Medulla oblongata (tissue), 1 donor: ENCODE results near the gene HNRNPH2.

Experiments used
- DNase-seq: peaks from one replicate; pipeline ENCODE4 v3.0.0-alpha.2; 2015; ENCODE audit errors: extremely low spot score

Gene HNRNPH2, protein sequence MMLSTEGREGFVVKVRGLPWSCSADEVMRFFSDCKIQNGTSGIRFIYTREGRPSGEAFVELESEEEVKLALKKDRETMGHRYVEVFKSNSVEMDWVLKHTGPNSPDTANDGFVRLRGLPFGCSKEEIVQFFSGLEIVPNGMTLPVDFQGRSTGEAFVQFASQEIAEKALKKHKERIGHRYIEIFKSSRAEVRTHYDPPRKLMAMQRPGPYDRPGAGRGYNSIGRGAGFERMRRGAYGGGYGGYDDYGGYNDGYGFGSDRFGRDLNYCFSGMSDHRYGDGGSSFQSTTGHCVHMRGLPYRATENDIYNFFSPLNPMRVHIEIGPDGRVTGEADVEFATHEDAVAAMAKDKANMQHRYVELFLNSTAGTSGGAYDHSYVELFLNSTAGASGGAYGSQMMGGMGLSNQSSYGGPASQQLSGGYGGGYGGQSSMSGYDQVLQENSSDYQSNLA

DNA sequence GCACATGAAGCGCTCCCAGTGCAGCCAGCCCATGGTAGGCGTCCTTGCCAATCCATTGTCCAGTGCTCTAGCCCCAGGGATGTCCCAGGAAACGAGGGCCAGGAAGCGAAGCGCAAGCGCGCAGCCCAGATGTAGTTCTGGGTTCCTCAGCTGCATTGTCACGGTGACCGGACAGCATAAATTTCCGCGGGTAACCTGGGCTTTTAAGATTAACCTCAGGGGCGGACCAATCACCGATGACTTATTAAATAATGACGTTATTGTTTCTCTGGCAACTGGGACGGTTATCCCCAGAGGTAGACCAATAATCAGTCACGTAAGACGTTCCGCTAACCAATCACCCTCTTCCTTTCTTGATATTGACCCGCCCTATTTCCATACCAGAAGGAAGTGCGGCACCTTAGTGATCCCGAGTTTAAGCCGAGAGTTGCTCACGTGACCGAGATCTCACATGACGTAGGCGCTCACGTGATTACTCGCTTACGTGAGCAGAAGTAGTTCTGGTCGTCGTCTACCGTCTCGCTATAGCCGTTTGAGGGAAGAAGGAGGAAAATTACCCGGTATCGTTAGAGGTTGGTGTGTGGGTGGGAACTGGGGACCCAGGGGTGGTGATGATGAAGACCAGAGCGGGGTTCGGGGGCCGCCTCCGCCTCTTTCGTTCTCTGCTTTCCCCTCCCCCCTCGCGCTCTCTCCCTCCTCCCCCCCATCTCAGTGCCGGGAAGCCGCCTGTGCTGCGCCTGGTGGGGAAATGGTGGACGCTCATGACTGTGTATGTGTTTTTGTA lies at the start of gene HNRNPH2, which contains the start of gene GLA:
Gene HNRNPH2 (plus strand): TSS at position 475 of the 784 bp plus-strand sequence. CDS start 3,767 bp downstream, outside the sequence.
Gene GLA (minus strand): TSS at position 178 of the 784 bp plus-strand sequence. CDS start 22 bp downstream, at position 156.
- peak; percentile 97 for DNase-seq

DNA sequence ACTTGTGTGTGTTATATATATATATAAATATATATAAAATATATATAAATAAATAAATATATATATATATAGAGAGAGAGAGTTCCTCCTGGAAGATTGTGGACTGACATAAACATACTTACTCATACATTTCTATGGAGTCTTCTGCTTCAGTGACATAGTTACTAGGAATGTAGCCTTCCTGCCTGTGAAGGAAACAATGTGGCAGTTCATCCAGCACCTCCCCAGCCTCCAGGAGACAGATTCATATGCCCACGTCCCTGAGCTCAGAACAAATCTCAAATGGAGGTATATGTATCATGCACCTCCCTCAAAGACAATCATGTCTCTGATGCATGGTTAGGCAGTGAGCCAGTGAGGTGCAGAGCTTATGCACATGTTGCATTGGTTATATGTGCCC lies 48.1 kb upstream of the HNRNPH2 start:
- DNase-seq: no peak

DNA sequence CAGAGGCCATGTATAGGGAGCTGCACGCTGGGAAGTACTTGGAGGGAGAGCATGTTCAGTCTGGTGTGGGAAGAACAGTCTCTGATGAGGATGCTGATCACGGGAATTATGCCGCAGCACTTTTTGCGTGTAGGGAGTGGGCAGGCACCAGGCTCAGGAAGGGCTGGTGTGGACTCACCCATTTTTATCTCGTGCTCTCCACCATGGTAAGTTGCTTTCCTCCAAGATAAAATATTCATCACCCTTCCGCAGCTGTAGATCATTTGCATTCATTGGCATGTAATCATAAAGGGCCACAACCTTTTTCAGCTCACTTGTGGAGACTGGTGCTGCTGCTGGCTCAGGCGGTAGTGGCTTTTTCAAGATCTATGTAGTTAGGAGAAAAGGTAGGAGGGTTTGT lies 47.6 kb upstream of the HNRNPH2 start:
- DNase-seq: no peak

DNA sequence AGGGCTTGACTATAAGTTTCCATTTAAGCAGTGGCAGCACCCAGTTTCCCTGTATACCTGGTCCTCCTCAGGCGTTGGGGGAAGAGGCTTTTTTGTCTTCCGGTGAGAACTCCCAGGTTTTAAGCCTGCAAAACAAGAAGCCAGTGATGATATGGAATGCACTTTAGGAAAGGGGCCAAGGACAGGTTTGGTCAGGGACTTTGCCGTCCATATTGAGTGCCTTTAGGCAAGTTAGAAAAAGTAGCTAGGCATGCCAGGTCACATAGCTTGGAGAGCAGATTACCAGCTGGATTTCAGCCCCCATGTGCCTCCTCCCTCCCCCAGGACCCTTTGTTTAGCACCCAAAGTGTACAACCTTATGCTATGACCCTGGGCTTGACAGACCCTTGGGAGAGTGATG lies 45.9 kb upstream of the HNRNPH2 start:
- DNase-seq: no peak

DNA sequence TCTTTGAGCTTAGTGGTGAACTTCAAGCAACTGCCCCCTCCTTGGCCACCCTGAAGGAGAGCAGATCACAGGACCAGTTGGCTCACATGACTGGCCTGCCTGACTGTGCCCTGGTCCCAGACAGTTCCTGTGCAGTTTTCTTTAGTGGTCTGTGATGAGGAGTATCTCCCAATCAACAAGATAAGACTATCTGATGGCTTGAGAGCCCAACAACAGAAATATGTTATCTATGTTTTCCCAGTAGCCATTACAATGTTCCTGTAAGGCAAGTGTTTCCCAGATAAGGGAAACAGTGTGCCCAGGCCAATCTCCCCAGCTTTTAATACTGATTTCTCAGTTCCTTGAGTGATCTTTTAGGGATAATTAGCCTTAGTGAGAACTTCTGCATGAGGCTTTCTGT lies 45.3 kb upstream of the HNRNPH2 start:
- no peak for DNase-seq

DNA sequence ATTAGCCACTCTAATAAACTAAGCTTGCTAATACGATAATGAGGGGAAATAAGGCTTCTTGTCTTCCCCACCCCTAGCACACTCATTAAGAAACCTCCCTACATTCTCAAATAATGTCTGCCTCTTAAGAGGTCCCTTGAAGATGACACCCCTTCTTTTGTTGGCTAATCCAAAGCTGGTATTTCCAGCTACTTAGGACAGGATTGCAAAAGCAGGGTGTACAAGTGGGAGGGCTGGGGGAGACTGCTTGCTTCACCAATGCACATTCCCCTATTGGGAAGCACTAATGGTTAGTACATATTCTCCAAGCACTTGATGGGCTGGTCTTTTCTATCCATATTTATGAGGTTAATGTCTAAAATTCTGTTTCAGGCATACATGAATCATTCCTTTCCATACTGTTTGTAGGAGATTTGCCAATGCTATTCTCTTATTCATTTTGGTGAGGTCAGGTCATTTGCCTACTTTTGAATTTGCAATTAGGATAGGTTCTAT lies 42.7 kb upstream of the HNRNPH2 start:
- no peak for DNase-seq

DNA sequence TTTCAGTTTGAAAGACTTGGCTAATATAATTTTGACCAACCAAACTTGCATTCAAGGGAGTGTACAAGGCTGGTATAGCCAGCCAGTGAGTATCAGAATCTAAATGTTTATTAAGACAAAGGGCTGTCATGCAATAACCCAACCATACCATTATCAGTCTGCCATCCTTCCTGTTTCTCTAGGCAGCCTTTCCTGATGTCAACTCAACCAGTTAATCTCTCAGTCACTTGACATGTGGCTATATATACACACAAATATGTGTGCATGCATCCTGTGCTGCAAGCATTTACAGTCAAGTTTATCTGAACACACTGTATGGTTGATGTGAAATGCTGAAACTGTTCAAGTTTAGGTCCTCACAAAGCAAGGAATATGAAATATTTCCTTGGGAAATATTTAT lies 39.2 kb upstream of the HNRNPH2 start:
- no peak for DNase-seq

DNA sequence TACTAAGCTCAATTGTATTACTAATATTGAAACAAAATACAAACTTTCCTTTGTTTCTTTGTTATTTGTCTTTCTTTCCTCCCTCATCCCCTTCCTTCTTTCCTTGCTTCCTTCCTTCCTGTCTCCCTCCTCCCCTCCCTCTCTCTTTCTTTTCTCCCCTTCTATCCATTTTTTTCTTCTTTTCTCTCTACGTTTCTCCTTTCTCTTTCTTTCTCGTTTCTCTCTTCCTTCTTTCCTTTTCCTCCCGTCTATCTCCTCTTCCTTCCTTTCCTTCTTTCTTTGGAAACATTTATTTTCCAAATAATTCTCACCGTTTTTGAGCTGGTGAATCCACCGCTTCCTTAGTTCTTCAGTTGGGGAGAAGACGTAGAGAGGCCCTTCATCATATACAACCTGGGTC lies 38.3 kb upstream of the HNRNPH2 start:
- no peak for DNase-seq

DNA sequence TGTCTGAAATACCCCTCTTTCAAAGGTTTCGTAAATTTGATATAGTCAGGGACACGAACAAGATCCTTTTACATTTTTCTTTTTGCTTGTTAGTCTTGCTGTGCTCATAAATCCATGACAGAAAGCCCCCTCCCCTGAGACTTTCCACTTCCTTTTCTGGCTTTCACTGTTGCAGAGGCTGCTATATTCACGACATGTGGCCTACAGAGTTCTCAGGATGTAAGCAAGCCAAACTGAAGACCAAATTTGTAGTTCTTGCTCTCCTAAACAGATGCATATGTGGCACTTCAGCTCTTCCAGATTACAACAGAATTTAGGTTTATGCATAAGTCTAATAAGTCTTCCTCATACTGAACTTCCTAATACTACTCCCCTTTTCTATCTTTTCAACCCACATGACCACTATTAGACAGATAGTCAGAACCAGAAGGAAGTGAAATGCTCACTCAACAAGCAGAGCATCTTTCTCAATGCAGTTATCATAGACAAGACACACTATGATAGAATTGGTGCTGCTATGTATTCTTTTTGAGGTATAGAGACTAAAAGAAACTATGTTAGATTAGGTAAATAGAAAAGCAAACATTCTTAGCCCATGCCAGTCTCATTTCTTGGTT lies 37.0 kb upstream of the HNRNPH2 start:
- no peak for DNase-seq

DNA sequence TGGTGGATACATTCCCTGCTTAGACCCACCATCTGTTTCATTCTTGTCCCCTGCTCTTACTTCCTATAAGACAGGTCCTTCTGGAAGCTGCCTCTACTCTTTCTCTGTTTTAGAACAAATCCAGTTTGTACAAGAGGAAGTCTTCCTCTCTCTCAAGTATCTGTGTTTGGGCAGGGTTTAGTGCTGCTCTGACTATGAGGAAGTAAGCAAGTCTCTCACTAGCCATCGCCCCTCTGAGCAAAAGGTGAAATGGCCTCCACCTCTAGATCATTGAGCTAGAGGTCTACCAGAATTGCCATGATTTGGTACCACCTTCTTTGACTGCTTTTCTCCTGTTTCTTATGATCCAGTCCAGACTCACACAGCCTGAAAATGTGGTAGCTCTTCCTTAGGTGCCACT lies 30.5 kb upstream of the HNRNPH2 start:
- DNase-seq: peak; percentile 4

DNA sequence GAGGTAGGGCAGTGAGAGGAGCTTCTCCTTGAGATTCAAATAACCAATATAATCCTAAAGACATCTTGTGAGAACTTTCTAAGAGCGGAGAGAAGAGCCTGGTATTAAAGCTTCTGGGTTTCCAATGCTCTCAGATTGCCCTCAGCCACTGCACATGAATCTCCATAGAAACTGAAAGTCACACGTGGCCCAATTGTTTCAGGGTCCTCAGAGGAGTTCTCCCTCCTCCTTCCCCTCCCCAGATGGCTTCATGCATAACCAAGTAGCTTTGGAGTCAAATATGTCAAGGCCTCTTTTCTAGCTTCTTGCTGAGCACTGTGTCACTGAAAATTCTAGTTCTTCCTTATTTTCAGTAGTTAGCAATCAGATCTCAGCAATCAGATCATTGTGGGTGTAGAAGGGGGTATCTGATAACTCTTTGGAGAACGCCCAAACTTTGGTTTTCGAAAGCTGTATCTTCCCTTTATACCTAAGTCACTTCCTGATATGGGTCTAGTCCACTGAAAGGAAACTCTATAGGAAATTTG lies 24.3 kb upstream of the HNRNPH2 start:
- DNase-seq: no peak

DNA sequence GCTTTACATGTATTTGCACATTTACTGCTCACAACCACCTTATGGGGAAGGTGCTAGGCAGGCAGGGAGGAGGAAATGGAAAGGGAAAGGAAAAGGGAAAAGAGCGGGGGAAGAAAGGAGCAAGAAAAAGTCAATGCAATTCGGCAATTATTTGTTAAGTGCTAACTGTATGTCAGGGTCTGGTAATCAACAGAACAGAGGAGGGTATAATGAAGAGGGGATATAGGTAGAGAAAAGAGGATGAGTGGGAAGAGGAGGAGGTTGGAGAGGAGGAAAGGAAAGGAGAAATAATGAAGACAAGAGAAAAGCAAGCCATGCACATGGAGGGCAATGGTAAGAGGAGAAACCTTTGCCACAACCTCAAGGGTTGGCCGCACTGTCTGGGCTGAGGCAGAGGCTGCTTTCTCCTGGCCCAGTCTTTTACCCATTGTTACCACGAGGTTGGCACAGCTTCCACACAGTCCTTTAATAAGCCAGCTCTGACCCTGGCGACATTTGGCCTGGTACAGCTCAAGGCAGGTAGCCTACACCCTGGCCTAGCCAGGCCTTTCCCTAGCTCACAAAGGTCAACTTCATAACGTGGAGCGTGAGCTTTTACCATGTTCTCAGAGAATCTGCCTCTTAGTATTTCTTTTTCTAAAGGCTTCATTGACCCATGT lies 22.9 kb upstream of the HNRNPH2 start:
- no peak for DNase-seq

DNA sequence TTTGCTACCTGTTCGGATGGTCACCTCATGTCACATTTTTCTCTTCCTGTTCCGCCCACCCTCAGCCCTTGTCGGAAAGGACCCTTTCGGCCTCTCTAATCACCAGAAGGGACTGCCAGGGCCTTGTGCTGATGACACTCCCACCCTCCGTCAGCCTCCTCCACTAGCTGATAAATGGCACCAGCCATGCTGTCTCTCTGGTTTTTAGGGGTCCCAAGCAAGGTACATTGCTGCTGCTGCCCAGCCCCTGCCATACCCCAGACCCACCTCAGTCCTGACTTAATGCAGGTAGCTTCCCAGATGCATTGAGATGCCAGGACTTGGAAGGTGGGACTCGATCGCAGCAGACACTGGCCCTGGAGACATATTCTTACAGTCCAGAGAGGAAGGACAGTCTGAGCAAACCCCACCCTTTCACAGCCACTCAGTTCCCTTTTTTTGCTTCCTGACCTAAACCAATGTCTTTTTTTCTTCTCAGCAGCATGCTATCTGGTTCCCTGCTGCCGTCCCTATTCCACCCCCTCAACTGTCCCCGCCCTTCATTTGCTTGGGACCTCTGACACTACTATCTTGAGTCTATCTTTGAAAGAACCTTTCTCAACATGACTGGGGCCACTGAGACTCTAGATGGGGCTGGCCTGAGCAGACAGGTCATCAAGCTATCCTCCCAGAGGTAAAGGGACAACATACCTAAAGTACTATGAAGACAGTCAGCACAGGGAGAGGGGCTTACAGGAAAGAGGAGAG lies 22.1 kb upstream of the HNRNPH2 start, which contains the start of gene BTK:
Gene BTK (minus strand): TSS at position 397 of the 747 bp plus-strand sequence. CDS start 10,907 bp downstream, outside the sequence.
- DNase-seq: peak; percentile 43

DNA sequence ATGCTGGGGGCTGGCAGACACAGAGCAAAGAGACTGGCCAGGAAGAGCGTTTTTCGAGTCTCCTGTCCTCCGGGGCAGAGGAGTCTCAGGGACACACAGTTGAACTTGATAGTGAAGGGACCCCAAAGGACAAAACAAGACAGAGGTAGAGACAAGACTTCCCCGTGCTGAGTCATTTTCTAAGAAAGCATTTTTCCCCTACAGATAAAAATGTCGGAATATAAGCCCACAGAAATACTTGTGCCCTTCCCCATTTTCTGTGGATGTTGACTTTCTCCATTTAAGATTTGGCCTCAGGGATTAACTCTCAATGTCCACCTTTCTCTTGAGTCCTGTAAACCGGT lies 21.5 kb upstream of the HNRNPH2 start:
- no peak for DNase-seq

DNA sequence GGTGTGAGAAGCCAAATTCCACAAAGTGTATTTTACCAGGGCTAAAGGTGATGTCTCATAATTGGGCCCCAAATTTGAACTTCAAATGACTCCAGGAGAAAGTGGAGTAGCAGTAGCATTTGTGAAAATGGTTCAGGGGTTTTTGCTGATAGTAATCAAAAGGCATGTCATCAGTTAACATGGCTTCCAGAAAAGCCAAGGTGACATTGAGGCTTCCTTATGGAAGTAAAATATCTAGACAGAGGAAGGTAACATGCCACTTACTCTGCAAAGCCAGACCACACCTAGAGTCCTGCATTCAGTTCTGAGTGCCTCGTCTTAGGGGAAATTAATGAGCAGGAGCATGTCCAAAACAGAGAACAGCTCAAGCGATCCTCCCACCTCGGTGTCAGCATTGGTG lies 19.4 kb upstream of the HNRNPH2 start:
- no peak for DNase-seq

DNA sequence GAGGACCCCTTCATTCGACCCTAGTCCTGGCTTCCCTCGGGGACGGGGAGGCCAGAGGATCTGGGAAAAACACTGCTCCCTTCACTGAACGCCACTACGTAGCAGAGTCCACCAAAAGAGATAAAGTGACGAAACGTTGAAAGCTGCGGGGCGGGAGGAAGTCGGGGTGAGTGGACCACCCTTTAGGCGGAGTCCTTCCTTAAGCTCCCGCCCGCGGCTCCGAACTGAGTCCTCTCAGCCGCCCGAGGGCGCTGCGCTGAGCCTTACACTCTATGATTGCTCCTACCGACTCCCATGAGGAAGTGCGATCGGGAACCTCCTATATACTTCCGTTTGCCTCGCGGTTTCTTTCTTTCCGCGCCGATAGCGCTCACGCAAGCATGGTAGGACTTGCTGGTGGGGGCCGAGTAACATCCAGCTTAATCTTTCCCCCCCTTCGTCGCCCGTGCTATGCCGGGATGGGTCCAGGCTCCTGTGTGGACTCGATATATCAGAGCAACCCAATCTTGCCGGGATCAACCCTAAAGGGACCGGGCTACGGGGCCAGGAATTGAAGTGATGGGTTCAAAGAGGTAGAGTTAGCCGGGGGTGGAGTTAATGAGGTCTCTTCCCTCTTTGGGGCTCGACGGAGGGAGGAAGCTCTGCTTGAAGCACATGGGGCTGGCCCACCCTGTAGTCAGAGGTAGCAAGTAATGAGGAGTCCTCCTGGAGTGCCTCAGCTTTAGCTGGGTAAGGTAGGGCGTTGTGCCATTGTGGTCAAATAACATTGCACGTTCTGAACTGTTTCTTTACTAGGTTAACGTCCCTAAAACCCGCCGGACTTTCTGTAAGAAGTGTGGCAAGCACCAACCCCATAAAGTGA lies 17.1 kb upstream of the HNRNPH2 start, which contains the start of gene RPL36A:
Gene RPL36A (plus strand): TSS at position 348 of the 862 bp plus-strand sequence. CDS start 33 bp downstream, at position 381.
- peak; percentile 90 for DNase-seq

DNA sequence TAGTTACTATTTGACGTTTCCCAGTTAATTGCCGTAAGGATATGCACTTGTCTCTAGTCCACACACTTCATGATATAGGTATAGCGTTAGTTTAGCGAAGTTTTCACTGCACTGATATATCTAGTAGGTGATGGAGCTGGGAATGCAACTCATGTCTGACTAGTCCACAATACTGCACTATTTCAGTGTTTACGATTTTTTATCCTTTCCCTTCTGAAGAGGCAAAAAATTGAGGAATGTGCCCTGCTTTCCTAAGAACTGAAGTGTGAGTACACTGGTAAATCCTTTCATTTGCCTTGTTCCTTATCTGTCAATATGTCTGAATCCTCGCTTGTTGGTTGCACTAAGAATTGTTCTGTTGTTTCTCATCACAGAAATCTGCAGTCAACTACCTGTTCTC lies 16.2 kb upstream of the HNRNPH2 start:
- DNase-seq: no peak

DNA sequence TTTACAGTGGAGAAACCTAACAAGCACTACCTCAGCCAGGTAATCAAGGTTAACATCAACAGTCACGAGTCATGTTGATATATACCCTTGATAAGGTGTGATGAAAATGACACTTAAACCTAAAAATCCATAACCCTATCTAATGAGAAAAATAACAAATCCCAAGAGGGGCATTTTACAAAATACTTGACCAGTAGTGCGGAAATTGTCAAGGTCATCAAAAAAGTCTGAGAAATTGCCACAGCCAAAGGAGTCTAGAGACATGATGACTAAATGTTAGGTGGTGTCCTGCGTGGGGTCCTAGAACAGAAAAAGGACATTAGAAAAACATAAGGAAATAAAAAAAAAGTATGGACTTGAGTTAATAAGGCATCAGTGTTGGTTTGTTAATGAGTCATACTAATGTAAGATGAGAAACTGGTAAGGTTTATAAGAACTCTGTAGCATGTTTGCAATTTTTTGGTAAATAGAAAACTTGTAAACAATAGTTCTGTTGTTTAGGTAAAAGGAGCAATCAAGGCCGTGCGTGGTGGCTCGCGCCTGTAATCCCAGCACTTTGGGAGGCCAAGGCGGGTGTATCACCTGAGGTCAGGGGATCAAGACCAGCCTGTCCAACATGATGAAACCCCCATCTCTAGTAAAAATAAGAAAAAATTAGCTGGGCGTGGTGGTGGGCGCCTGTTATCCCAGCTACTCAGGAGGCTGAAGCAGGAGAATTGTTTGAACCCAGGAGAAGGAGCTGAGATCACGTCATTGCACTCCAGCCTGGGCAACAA lies 14.3 kb upstream of the HNRNPH2 start:
- no peak for DNase-seq

DNA sequence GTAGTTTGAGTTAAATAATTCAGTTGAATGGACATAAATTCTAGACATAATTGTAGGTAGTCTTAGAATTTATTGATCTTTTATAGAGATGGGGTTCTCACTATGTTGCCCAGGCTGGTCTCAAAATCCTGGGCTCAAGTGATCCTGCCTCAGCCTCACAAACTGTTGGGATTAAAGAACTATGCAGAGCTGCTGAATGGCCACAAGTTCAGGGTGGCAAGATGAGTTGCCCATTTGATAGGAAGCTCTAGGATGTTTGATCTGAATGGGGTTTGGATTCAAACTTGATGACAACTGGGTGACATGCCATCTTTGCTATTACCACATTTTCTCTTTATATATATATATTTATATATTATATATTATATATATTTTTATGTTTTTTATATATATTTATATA lies 13.7 kb upstream of the HNRNPH2 start:
- no peak for DNase-seq
